Endothelial cell of hepatic sinusoid (primary cell): ENCODE data around the gene SLFNL1.

Experiments used
- in situ Hi-C: cut with HindIII; loops from 2 replicates; pipeline ENCODE4 v1.10.0; 2017; ENCODE audit warnings: low sequenced_read_pairs

SLFNL1 gene

DNA sequence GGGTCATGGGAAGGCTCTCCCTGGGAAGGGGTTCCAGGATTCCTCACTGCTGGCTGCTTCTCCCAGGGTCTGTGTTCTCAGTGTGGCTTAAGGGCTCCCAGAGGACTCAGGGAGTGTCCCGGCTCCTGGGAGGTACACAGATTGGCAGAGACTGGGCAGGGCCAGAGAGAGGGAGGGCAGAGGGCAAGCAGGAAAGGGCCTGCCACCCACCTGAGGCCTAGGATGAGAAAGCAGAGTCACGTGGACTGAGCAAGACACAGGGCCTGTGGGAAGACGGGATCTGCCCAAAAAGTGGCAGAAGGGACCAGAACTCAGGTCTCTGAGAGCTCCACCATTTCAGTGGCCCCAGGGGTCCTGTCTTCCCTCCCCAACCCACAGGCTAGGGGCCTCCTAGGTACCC lies 871 bp downstream of the SLFNL1 start:
- in situ Hi-C loops = no loop called here

DNA sequence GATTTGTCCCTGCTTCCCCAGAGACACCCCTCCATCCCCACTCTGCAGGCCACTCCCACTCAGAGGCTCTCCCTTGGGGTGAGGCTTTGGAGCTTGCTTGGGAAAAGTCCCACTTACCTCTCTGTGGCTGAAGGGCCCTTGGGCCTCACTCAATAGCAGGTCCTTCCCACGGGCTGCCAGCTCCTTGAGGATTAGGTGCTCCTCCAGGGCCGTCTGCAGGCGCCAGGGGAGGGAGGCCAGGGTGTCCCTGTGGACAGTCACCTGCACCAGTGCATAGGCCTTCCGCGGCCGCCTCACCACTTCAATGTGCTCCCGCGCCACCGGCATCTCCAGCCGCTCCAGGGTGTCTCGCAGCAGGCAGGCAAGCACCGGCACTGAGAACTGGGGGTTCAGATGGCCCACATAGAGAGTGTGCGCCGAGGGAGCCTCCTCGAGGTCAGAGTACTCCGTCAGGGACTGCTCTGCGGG lies 1.4 kb downstream of the SLFNL1 start:
- in situ Hi-C loops = no loop called here

DNA sequence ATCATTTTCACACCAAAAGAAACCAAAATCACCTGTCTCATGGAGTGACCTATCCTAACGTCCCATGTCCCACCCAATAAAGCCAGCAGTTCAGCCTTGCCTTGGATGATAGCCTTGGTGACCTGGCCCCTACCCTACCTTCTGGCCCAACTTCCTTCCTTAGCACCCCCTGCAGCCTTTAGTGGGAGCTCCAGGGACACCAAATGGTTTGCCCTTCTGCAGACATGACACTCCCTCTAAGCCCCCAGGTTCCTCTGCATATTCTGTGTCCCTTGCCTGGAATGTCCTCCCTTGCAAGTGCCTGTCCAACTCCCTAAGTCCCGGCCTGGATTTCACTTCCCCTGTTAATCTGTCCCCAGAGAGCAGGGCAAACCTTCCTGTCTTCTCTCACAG lies 2.2 kb downstream of the SLFNL1 start:
- in situ Hi-C loops = no loop called here

DNA sequence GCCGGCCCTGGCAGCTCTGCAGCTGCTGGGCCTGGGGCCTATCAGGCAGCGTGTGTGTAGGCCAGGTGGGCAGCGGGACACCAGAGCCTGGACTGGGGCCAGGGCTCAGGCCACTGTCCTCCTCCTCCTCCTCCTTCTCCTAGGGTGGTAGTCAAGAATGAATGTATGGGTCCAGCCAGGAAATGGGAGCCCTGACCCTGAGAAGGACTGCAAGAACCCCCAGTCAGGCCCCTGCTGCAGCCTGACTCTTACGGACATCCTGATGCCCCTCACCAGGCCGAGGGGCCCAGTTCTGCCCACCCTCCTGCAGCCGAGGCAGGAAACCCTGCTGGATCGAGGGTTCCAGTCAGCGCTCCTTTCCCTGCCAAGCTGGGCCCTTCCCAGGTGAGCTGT lies 3.5 kb downstream of the SLFNL1 start:
- in situ Hi-C loops = no loop called here

DNA sequence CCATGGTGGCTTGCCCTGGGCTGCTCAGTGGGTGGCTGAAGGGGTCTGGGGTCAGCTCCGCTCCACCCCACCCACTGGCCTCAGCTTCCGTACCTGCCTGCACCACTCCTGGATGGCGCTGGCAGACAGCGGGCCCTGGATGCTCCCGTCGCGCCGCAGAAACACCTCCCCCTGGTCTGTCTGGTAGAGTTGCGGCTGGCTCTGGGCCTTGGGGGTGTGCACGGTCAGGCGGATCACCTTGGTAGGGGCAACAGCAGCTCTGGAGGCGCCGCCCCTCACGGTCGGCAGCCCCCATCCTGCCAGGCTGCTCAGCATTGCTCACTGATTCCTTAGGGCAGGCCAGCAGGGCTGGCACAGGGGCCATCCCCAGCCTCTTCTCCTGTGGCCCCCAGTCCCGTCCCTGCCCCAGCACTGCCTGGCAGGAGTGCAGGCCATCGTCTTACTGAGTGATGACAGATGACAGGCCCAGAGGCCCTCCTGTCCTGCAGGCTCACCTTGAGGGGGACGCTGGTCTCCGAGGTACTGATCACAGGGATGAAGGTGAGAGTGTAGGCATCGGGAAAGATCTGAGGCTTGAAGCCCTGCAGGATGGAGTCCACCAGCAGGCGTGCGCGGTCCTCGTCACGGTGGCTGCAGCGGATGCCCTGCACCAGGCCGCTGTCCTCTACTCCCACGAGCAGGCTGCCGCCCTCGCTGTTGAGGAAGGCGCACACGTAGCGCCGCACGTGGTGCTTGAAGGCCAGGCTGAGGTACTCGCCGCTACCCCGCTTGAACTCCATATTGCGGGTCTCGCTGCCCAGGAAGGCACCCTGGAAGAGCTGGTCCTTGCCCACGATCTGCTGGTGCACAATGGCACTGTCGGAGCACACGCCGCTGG lies 4.1 kb downstream of the SLFNL1 start:
- in situ Hi-C loops = no loop called here

DNA sequence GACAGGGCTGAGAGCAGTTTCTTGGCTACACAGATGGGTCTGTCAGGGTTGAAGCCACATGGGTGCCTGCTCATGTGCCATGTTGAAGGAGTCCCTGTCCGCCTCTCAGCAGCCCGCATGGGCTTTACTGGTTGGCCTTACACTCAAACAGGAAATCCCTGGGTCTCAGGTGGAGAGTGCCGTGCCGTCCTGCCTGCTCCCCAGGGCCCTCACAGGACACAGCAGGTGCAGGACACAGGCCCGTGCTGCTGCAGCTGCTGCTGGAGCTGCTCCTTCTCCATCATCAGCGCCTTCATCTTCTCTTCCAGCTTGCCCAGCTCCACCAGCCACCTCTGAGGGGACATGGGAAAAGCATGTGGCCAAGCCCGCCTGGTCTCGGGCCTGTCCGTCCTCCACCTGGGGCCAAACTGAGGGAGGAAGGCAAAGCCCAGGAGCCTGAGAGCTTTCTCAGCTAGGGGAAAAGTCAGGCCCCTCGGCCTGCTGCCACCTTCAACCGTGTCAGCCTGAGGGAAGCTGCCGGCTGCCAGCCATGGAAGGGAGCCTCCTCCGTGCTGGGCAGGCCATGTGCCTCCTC lies 5.5 kb downstream of the SLFNL1 start:
- in situ Hi-C loops = no loop called here

DNA sequence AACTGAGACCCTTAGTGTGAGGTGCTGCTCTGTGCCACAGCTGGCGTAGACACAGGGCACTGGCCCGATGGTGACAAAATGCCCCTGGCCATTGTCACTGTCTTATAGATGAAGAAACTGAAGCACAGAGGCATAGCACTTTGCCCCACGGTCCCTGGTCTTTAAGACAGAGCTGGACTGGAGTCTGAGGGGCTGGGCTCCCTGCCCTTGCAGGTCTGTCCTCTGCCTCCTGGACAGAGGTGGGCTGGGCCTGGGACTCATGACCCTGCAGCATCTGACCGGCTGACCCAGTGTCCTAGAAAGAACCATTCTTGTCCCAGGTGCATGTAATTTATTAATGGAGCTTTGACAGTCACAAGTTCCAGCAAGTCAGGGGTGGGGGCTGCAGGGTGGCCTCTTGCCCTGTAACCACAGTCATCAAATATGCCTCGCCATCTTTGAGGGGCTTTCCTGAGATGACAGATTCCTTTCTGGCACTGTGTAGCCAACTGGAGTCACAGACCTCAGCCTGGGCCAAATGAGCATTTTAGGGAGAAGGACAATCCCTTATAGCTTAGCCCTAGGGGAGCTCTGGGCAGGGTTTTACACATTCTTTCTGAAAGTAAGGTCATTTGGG lies 6.1 kb downstream of the SLFNL1 start:
- in situ Hi-C loops = no loop called here

DNA sequence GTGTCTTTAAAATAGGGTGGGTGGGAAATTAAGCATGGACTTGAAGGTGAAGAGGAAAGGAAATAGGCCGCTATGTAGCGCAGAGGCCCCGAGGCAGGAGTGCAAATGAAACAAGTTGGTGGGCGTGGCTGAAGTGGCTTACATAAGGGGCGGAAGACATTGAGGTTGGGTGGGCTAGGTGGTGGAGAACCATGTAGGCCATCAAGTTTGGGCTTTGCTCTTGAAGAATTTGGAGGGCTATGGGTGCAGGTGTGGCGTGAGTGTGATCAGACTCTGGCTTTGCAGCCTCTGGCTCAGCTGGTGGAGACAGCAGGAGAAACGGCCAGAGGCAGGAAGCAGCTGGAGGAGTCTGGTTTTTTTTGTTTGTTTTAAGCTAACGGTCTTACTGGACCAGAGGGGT lies 6.7 kb downstream of the SLFNL1 start:
- in situ Hi-C loops = no loop called here

DNA sequence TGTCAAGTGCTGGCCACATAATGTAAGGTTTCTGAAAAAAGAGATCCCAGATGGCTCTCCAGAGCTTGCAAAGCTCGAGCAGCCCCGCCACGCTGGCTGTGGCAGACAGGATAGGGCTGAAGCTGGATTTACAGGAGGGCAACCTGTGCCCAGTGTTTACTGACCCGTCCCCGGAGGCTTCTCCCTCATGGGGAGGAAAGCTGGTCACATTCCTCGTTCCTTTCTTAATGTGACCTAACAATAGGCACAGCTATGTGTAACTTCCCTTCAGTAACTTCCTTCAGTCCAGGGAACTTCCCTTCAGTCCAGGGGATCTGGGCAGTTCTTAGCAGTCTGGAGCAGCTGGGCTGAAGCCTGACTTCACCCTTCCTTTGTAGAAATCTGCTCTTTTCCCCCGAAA lies 7.7 kb downstream of the SLFNL1 start:
- in situ Hi-C loops = no loop called here

DNA sequence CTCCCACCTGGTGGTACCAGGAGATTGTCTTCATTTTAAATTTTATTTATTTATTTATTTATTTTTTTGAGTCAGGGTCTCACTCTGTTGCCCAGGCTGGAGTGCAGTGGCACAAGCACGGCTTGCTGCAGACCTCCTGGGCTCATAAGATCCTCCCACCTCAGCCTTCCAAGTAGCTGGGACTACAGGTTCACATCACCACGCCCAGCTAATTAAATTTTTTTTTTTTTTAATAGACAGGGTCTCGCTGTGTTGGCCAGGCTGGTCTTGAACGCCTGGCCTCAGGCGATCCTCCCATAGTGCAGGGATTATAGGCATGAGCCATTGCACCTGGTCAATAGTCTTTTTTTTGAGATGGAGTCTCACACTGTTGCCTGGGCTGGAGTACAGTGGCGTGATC lies 8.5 kb downstream of the SLFNL1 start:
- in situ Hi-C loops = no loop called here

DNA sequence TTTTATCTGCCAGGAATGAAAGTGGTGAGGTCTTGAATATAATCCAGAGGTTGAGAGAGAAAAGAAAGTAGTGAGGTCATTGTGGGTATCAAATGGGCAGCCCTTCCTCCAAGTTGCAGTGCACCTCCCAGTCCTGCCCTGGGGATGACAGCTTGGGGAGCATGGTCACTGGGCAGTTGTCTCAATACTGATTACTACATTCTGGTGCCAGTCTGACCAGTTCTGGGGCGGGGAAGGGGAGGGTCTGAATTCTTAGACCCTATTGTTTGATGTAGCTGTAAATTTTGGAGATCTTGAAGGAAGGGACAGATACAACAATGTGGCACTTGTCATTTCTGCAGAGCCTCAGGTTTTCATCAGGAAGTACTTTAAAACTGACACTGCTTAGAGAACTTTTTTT lies 11.2 kb downstream of the SLFNL1 start:
- in situ Hi-C loops = no loop called here

DNA sequence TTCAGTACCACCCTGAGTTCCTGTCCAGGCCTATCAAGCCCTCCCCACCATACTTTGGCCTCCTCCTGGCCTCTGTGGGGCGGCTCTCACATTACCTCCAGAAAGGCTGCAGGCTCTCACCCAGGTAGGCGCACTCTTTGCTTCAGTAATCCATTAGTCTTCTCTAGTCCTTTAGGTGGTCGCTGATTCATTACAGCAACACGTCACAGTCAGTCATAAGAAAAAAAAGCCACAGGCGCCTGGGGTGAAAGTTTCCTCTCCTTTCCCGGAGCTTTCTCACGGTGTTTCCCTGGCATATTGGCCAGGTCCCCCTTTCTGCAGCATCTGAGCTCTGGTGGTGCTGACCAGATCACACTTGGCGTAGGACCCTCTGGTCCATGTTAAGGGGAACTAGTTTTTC lies 12.1 kb downstream of the SLFNL1 start:
- in situ Hi-C loops = no loop called here

DNA sequence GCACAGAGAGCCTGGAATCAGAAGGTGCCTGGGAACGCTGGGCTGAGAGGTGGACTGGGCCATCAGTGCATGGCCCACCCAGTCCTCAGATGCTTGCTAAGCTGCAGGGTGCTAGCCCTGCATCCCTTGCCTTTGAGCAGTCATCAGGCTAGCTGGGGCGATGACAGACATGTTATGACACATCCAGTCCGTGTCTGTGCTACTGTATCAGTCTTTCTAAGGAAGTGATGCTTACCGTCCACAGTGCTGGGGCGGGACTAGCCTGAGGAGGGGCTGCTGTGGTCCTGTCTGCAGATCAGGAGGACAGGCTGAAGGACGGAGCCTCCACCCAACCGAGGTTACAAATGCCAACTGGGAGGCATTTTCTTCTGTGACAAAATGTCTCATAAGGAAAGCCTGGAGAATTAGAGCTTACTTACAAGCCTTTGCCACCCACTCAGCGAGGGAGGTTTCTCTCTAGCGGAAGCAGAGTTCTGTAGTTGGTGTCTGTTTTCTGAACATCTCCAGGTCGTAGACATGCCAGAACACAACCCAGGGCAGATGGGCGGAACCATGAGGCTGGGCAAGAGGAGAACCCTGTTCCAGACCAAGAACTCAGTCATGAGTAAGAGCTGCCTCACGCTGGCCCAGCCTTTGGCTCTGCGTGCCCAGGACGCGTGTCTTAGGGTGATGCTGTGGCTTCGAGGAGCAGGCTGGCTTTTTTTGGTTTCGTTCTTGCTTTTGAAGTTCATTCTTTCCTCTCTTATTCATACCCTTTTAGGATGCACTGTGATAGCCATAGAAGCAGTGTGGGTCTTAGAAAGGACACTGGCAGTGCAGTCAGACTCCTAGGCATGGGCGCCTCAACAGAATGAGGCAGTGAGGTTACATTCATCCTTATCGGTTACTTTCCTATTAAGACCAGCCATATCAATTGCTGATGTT lies 14.3 kb downstream of the SLFNL1 start:
- in situ Hi-C loops = no loop called here

DNA sequence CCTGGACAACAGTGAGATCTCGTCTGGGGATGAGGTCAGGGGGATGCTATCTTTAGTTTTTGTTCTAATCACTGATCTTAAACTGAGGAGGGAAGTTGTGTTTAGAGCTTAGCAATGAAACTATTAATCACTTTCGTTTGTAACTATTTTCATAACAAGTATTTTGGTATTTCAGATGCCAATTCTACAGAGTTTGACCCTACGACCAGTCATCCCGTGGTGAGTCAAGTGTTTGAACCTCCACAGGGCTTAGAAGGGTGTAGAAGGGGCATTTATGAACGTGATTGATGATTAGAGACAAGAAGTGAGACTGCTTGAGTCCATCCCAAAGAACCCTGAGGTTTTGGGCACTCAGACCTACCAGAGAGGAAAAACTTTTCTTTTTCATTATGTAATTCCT lies 15.6 kb downstream of the SLFNL1 start:
- in situ Hi-C loops = no loop called here

DNA sequence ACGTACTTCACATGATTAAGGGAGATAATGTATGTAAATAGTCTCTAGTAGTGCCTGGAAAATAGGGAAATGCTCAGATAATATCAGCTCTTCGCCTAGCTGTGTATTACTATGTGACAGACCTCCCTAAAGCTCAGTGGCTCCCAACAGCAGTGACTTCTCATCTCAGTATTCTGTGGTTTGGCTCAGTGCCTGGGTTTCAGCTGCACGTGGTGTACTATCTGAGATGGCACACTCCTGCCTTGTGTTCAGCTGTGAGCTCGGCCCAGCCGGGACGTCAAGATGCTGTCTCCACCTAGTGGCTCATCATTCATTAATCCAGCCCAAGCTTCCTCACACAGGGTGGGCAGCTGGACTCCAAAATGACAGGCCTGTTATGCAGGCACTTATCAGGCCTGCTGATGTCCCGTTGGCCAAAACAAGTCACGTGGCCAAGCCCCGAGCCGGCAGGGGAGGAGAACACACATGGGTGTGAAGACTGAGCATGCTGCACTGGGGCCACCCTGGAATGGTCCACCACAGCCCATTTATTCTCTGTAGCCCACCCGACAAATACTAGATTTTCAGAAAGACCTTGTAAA lies 17.8 kb downstream of the SLFNL1 start:
- in situ Hi-C loops = no loop called here

DNA sequence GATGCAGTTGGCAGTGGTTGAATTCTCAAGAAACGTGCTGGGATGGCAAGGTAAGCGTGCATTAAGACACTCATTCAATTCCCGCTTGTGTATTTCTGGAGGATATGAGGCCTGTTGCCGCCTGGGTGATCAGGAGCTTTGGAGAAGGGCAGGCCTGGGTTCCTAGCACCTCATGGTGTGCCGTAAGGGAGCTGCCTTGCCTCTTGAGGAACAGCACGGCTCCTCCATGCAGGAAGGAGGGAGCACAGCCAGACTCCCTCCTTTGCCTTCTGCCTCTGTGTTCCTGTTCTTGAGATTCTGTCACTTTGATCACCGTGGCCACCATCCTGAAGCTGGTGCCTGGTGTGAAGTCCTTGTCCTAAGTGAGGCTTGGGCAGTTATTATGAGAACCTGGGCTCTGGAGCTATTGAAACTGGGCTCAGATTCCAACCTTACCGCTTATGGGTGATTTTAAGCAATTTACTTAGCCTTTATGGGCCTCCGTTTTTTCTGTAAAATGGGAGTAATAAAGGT lies 18.3 kb downstream of the SLFNL1 start:
- in situ Hi-C loops = no loop called here

DNA sequence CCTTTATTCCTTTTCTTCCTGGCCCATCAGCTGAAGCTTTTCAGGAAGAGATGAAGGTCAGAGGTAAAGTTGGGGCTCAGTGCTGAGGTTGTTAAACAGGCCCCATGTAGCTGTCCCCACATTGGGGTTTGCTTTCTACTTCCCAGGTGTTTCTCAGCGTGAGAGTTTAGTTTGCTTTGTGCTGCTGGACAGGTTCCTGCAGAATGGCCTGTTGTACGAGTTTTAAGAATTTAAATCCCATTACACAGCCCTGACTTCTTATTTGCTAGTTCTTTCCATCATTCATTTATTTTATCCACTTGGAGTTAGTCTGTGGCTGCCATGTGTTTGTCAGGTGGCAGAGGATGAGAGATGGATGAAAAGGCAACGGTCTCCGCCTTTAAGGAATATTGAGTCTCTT lies 22.9 kb downstream of the SLFNL1 start:
- in situ Hi-C loops = no loop called here

DNA sequence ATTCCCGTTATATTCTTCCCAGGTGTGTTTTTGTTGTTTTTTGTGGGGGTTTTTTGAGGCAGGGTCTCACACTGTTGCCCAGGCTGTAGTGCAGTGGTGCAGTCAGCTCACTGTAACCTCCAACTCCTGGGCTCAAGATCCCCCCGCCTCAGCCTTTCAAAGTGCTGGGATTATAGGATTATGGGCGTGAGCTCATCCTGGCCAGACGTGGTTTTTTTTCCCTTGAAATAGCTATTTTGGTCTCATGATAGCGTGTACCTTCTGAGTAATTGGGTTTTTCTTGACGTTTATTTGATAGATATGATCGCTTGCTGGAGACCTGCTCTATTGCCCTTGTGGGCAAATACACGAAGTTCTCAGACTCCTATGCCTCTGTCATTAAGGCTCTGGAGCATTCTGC lies 24.4 kb downstream of the SLFNL1 start:
- in situ Hi-C loops = no loop called here

DNA sequence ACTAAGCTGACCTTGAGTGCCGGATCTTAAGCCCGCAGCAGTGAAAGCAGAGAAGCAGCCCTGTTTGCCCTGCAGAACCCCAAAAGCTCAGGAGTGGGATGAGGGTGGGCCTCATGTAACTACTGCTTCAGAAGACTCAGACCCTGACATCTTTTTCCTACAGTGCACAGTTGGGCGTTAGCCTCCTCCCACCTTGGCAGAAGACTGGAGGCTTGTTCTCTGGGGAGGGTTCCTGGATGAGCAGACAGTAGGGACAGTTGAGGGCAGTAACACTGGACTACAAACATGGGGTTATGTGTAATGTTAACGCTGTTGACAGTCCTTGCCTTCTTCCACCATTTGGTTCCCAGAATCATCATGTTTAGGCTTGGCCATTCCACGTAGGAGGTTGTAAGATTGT lies 32.5 kb downstream of the SLFNL1 start:
- in situ Hi-C loops = no loop called here

DNA sequence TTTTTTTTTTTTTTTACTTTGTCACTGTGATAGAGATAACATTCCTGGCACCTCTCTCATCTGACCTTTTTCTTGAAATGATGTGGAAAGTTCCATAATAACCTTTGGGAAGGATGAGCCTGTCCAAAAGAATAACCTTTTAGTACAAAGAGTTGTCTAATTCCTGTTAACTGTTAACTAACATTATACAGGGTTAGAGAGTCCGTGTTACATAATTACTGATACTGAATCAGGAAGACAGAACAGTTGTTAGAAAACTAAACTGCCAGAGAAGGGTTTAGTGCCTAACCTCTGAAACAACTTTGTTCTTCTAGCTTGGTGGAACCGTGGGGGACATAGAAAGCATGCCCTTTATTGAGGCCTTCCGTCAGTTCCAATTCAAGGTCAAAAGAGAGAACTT lies 33.2 kb downstream of the SLFNL1 start:
- in situ Hi-C loops = no loop called here
